Putamen (tissue), 1 donor: ENCODE data around the gene CTTN.
"Not testable (repeated sequence)": the region's sequence is repeated elsewhere in the genome, so short reads cannot be mapped to it uniquely, and the experiment has no call there.

Experiments
- DNase-seq: peaks from one replicate; pipeline ENCODE4 v3.0.0-alpha.2; 2016; ENCODE audit warnings: low spot score

Gene CTTN

DNA sequence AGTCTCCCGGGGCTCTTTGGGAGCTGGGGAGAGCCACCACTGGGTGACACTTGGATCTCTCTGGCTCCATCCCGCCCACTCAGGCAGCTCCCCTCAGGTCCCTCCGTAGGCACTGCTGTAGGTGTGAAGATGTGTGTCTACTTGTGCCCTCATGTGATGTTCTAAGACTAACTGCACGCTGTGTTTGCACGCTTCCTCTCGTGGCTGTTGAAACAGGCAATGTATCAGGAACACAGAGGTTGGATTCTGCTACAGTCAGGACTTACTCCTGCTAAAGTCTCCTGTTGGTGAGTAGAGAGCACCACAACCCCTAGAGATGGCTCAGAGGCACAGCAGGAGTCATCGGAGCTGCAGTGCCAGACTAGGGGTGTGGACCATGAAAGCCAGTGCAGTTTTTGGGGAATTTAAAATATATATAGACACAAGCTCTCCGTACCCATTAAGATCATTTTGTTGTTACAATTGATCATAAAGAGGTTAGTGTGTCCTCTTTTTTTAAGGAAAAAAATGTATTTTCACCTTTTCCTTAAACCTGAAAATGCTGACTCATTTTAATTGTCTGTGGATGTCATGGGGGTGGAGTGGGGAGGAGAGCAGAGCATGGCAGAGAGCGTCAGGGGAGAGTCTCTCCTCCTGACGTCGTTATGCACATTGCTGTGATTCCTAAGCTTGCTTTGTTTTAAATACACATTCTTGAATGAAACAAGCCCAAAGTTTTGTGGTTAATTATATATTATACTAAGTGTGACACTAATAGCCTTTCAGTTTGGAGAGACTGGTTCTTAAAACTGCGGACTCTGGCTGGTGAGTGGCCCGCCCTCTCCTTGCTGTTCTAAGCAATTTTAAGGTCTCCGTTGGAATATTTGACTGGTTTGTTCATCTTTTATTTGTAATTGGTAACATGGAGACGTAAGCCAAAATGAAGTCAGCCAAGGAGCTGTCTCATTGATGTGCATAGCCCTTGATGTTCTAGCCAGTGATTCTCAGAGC is 16.2 kb upstream of the CTTN start:
- DNase-seq: peak; percentile 54

DNA sequence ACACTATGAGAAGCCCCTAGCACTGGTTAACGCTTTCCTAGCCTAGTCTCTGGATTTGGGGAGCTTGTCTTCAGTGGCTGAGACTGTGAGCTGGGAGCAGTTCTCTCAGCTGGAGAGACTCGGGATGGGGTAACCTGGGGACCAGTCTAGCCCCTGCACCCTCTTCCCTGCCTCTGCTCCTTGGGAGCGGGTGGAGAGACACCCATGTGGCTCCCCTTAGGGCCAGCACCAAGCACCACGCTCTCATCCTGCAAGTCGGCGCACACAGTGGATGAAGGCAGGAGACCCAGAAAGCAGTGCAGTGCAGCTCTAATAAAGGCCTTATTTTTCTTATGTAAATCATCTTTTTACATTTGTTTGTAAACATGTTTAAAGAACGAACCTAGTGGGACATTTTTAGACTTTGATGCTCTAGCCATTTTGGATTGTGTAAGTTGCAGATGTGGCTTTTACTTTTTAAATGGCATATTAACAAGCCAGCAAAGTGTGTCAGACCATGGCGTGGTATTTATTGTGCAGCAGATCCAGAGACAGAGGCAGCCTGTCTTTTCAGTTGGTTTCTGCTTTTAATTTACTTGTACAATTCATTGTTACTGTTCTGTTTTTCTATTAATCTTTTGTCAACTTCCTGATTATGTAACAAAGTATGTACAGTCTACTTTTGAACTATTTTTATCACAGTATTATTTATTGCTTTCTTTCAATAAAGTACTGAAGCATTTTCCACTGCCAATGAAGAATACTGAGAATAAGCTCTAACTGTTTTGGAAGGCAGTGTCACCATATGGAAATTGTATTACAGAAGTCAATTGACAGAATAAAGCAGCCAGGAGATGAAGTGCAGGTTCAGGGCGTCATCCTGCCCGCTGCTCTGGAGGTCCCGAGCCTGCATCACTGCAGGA is 14.4 kb upstream of the CTTN start:
- no peak for DNase-seq

DNA sequence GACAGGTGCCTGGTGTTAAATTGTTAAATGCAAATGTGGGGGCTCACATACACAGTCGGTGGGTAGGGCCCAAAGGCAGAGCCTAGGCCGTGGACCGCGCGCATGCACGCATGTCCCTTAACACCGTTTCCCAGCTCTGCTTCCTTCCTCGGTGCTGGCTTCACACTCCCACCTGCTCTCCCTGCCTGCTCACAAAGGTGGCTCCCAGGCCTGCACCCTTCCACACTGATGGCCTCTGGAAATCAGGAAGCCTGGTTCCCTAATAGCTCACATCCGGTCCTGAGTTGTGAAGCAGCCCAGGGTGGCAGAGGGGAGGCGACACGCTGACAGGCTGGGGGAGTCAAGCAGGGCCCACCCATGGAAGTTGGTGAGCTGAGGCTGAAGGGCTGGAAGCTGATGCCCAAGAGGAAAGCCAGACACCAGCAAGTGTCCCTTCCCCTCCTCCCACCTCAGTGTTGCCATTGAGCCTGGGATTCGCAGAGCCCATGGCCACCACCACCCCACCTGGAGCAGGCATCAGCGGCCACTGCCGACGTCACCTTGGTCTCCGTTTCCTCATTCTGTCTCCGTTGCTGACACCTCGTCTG is 13.7 kb upstream of the CTTN start:
- no peak for DNase-seq

DNA sequence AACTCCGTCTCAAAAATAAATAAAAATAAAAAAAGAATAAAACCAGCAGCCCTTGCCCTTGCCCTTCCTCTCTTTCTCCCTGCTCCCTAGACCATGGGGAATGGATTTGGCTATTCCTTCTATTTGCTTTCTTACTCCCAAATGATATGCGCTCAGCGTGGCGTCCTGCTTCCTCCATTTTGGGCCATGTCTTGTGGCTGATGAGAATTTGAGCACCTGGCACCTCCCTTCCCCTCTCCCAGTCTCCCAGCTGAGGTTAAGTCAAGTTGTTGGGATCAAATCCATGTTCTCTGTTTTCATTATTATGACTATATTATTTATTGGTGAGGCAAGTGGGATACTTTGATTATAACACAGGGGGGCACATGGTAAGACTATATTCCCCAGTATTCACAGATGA is 10.8 kb upstream of the CTTN start:
- no peak for DNase-seq

DNA sequence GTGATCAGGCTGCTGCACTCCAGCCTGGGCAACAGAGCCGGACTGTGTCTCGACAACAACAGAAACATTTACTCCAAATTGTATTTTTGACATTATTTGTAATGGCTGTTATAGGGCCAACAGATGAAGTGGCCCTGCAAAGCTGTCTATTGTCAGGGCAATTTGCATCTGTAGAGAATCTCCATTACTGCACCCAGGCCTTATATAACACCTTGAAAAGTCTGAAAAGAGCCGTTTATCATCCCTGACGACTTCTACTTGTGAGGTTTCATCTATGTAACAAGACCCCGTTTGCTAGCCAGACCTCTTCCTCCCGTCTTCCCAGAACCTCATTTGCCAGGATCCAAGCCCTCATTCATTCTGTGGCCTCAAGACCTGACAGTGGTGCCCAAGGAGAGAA is 9.1 kb upstream of the CTTN start:
- no peak for DNase-seq

DNA sequence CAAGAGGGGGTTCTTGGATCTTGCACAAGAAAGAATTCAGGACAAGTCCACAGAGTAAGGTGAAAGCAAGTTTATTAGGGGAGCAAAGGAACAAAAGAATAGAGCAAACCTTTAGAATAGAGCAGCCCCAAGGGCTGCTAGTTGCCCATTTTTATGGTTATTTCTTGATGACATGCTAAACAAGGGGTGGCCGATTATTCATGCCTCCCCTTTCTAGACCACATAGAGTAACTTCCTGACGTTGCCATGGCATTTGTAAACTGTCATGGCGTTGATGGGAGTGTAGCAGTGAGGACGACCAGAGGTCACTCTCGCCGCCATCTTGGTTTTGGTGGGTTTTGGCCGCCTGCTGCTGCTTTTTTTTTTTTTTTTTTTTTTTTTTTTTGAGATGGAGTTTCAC is 7.4 kb upstream of the CTTN start:
- not testable (repeated sequence) for DNase-seq

DNA sequence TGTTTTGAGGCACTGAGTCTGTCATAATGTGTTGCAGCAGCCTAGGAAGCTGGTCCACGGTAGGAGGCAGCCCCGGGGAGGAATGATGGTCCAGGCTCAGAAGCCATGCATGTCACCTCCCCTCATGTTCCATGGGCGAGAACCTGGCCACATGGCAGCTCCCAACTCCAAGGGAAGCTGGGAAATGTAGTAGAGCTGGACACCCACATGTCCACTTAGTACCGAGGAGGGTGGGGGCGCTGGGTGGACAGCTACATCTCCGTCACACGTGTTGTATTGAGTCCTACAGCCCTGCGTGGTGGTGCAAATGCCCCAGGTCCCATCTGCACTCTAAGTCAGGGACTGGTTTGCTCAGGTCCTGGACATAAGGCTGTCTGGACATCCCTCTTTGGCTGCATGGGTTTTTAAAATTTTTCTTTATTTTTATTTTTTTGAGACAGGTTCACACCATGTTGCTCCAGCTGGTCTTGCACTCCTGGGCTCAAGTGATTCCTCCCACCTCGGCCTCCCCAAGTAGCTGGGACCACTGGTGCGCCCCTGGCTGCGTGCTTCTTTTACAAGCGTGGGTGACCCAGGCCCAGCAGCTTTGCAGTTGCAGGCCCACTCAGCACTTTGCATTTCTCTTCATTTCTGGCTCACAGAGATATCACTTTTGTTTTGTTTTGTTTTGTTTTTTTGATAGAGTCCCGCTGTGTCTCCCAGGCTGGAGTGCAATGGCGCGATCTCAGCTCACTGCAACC is 3.9 kb upstream of the CTTN start:
- no peak for DNase-seq

DNA sequence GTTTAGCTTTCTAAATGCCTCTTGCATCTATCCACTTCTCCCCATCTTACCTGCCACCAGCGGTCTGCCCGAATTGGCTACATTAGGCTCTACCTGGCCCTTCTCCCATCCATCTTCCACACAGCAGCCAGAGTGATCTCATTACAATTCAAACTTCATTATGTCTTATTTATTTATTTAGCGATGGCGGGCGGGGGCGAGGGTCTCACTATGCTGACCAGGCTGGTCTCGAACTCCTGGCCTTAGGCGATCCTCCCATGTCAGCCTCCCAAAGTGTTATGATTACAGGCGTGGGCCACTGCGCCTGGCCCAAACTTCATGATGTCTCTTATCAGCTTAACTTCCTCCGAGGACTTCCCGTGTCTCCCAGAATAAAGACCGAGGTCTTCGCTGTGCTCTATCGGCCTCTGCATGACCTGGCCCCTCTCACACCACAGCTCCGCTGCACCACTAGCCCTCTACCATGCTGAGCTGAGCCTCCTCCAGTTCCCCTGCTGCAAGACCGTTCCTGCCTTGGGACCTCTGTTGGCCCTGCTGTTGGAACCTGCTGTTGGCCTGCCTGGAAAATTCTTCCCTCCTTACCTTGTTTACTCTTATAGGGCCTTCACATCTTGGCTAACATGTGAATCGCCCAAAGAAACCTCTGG is 870 bp upstream of the CTTN start:
- DNase-seq: no peak

DNA sequence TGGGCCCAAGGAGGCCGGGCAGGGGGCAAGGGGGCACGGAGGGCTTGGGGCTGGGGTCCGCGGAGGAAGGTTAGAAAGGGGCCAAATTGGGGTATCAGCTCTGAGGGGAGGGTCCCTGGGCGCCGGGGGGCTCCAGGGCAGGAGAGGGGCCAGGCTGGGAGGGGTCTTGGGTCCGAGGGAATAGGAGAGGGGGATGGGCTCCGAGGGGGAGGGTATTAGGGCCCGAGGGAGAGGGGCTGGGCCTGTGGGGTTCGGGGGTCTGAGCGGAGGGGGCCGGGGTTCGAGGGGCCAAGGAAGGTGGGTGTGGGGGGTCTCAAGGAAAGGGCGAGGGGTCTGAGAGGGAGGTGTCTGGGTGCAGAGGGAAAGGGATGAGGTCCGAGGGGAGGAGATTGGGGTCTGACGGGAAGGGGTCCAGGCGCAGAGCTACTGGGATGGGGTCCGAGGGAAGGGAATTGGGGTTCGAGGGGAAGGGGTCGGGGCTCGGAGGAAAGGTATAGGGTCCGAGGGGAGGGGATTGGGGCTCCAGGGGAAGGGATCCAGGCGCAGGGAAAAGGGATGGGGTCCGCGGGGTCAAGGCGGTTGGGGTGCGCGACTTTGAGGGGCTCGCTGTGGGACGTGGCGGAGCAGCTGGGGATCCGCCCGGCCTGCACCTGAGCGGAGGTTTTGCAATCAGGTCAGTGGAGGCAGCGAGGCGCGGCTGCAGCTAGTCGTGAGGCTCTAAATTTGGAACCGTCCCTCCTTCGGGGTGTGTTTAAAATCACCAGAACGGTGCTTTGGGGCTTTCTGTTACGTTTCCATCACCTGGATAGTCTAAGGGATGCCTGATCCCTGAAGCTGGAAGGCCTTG is 728 bp downstream of the CTTN start:
- no peak for DNase-seq

DNA sequence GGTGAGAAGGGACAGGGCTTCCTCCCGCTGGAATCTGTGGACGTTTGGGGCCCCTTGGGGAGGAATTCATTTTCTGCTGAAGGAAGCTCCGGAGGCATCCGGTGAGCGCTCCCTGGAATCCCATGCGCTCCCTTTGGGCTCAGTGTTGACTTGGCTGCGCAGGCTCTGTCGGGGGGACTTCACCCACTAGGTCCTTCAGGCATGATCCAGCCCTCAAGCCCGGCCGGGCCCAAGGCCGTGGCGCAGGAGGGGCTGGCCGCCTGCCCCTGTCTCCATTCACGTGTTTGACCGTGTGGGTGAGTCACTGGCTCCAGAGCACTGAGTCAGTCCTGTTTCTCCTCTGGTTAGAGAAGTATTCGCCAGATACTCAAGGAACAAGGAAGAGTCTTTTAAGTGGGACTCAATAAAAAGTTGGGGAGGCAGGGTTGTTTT is 1.4 kb downstream of the CTTN start:
- DNase-seq: peak; percentile 25

DNA sequence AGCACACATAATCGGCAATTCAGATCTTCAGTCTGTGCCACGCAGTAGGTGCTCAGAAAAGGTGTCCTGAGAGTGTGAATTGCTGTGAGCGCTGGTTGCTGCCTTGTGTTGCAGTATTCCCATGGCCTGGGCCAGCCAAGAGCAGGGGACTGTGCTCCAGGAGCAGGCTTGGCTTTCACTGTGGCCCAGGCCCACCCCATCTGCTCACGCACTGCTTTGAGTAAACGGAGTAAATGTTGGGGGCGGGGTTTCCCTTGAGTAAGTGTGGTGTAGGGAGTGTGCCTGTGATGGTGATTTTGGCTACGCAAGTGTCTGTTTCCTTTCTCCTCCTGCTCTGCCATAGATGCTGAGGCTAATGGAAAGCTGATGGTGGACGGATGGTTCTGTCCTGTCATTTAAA is 2.3 kb downstream of the CTTN start:
- DNase-seq: no peak

DNA sequence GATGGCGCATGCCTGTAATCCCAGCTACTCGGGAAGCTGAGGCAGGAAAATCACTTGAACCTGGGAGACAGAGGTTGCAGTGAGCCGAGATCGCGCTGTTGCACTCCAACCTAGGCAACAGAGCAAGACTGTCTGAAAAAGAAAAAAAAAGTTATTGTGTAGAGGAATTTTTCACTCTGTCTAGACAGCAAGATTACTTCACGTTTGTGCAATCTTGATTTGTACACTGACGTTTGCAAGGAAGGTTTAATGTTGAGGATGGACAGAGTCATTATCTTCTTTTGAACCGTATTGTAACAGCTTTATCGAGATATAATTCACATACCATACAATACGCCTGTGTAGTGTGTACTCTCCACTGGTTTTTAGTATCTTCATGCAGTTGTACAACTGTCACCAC is 3.7 kb downstream of the CTTN start:
- no peak for DNase-seq

DNA sequence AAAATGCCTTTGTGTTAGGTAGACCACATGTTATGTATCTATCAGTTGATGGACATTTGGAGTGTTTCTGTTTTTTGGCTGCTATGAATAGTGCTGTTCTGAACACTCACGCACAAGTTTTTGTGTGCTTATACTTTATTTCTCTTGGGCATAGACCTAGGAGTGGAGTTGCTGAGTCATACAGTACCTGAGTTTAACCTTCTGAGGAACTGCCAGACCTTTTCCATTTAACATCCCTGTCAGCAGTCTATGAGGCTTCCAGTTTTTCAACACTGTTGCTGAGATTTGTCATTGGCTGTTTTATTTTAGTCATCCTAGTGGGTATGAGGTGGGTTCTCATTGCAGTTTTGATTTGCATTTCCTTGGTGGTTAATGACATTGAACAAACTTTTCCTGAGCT is 4.4 kb downstream of the CTTN start:
- no peak for DNase-seq

DNA sequence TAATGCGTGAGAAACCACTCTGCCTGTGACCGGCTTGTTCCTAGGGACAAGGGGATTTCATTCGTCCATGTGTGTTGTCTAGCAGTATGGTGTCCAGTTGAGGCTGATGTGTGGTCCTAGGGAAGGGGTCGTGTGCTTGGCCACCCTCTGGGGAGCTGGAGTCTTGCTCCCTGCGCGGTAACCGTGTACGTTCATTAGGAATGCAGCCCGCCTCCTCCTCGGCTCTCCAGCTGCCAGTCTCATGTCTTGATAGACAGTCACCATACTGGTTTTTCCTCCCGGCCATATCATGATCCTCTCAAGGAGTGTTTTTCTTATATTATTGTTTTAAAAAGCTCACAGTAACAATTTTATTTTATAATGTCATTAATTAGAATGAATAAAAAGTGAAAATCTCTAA is 5.9 kb downstream of the CTTN start:
- DNase-seq: no peak

DNA sequence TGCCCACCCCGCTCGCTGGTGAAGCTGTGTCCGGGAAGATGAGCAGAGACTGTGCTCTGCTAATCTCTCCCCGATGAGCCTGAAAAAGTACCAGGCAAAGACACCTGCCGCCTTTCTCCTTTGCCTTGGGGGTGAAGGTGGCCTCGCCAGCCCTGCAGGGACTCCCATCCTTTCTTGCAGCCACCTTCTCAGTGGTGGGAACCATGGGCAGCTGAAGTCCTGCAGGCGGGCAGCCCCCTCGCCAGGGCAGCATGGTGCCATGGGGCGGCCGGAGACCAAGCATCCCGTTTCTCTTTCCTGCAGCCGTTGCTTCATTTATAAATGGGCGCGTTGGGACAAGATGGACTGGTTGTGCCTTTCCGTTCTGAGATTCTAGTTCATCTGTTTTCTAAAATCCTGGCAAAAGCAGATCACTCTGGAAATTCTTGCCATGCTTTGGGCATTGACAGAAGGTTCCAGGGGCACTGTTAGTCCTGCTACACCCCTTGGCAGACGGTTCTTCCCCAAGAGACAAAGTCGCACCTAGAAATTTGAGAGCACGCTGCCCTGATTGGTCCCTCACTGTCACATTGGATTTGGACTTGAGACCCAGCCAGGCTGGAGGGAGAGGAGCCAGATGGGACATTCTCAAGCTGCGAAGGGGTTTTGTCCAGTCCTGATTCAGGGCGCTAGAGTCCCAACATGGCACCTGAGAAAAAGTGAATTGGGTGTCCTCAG is 7.5 kb downstream of the CTTN start:
- DNase-seq: no peak

DNA sequence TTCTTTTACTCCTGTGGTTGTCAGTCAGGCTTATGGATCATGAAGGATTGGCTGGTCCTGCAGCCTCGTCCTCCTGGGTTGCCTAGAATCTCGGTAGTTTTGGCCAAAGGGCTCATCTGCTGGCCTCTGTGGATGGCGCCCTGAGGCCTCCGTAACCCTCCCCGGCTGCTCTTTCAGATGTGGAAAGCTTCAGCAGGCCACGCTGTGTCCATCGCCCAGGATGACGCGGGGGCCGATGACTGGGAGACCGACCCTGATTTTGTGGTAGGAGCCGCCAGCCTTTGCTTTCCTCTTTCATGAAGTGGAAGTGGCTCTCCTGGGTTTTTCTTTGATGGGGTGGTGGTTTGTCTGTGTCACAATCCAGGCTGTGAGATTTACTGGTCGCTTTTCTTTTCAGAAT is 8.8 kb downstream of the CTTN start:
- DNase-seq: no peak

DNA sequence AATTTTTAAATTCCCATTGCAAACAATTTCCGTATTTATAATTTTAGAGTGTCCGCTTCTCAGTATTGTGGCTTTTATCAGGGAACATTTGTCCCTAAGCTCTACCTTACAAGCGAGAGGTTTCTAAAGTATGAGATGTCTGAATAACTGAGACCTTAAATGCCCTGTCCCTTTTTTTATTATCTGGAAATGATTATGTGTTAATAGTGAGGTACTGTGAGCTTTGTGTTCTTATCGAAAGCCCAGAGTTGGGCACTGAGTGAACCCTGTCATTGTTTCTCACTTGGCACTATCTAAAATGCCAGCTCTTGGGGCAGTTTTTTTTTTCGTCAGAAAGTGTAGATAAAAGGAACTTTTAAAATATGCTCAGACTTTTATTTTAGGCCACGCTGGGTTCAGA is 9.5 kb downstream of the CTTN start:
- no peak for DNase-seq

DNA sequence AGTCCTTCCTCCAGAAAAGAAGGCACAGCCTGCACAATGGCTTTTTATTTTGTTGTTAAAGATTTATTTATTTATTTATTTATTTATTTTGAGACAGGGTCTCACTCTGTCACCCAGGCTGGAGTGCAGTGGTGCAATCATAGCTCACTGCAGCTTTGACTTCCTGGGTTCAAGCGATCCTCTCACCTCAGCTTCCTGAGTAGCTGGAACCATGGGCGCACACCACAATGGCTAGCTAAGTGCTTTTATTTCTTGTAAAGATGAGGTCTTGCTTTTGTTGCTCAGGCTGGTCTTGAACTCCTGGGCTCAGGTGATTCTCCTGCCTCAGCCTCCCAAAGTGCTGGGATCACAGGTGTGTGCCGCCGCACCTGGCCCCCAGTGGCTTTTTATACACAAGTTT is 10.0 kb downstream of the CTTN start:
- DNase-seq: not testable (repeated sequence)

DNA sequence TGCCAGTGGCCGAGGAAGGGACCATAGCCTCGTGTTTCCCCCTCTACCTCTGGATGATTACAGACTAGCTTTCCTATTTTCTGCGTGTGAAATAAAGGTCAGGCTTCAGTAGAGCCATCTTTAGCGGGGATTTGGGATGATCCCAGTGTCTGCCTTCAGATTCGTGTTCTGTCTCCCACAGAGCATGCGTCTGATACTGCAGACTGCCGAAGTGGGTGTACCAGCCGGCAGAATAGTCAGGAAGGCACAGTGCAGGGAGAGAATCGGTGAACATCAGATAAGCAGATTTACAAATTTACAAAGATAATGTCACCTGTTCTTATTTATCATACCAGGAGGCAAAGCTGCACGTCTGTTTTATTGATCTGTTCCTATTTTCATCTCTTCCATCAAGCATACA is 11.1 kb downstream of the CTTN start:
- DNase-seq: peak; percentile 50

DNA sequence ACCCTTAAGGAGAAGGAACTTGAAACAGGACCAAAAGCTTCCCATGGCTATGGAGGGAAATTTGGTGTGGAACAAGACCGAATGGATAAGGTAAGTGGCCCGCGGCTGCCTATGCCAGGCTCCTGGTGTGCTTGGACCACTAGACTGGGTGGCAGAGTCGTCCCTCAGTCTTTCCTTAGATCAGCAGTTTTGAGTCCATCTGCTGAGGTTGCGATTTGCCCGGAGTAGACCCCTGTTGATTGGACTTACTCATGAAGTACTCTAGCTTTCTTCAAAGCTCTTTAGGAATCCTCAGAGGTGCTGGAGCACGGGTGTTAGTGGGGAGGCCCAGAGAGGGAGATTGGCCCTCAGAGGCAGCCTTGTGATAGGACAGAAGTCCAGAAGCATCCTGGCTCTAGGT is 11.5 kb downstream of the CTTN start:
- DNase-seq: no peak
